PFSK-1 (cell line): ENCODE results near the gene TNS1.

Experiments used
- FOXP2 ChIP-seq: optimal IDR thresholded peaks from 2 replicates; pipeline ENCODE3; 2011; ENCODE audit warnings: borderline replicate concordance, control low read depth, inconsistent platforms; ENCODE audit not compliant: insufficient read depth; ENCODE audit errors: extremely low read length, extremely low read depth
- POLR2AphosphoS5 ChIP-seq: IDR thresholded peaks from 2 replicates; pipeline ENCODE4 v1.6.1; 2012; ENCODE audit warnings: low read depth, mild to moderate bottlenecking, control low read depth, low read length, moderate library complexity
- REST ChIP-seq, 2 experiments: IDR thresholded peaks; 2 replicates each; pipeline versions ENCODE4 v1.6.1 to v1.8.0; 2011 to 2012; ENCODE audit warnings: low read depth in 2 of 2, low read length in 2 of 2, control low read depth in 1 of 2, inconsistent platforms in 1 of 2, mild to moderate bottlenecking in 1 of 2, moderate library complexity in 1 of 2; ENCODE audit not compliant: insufficient read depth in 1 of 2
- SIN3A ChIP-seq: IDR thresholded peaks from 2 replicates; pipeline ENCODE4 v1.6.1; 2012; ENCODE audit warnings: mild to moderate bottlenecking, low read length, moderate library complexity, borderline replicate concordance; ENCODE audit not compliant: insufficient read depth
- TAF1 ChIP-seq: IDR thresholded peaks from 2 replicates; pipeline ENCODE4 v1.6.1; 2012; ENCODE audit warnings: low read length, control low read depth, borderline replicate concordance; ENCODE audit not compliant: insufficient read depth

Gene TNS1

GRCh38 chr2:217907266-217907665 is 95.5 kb downstream of the TNS1 start:
- no peak for TF ChIP-seq FOXP2

GRCh38 chr2:217906798-217907197 is 96.0 kb downstream of the TNS1 start:
- TF ChIP-seq TAF1 (no peak), POLR2AphosphoS5 (no peak), SIN3A (no peak), REST (IDR thresholded peaks at IDR 0.05; ENCODE audit: insufficient read depth in 1 of 2, low read depth in 2 of 2, low read length in 2 of 2) (no peak), FOXP2 (no peak)

GRCh38 chr2:217905896-217906295 is 96.9 kb downstream of the TNS1 start:
- TF ChIP-seq TAF1: no peak
- TF ChIP-seq POLR2AphosphoS5: no peak
- TF ChIP-seq SIN3A: no peak
- no peak for TF ChIP-seq FOXP2
- no peak for TF ChIP-seq REST (IDR thresholded peaks at IDR 0.05; ENCODE audit: insufficient read depth in 1 of 2, low read depth in 2 of 2, low read length in 2 of 2)

- no peak for TF ChIP-seq FOXP2
- TF ChIP-seq POLR2AphosphoS5: no peak
- TF ChIP-seq TAF1: no peak
- TF ChIP-seq REST (IDR thresholded peaks at IDR 0.05; ENCODE audit: insufficient read depth in 1 of 2, low read depth in 2 of 2, low read length in 2 of 2): no peak
- TF ChIP-seq SIN3A: no peak
Observed at GRCh38 chr2:217905395-217905794, 97.4 kb downstream of the TNS1 start.

- TF ChIP-seq TAF1 (no peak), POLR2AphosphoS5 (no peak), SIN3A (no peak), FOXP2 (no peak), REST (IDR thresholded peaks at IDR 0.05; ENCODE audit: insufficient read depth in 1 of 2, low read depth in 2 of 2, low read length in 2 of 2) (no peak)
Observed at GRCh38 chr2:217904614-217904965, 98.2 kb downstream of the TNS1 start.
